Esophagus muscularis mucosa (tissue), 4 donors: ENCODE results near the gene XRRA1. TPM values are rescaled to one million over a fixed set of nuclear protein-coding genes. Genes with fewer than 3 reads are reported as not detected.
"Not testable (repeated sequence)": the region's sequence is repeated elsewhere in the genome, so short reads cannot be mapped to it uniquely, and the experiment has no call there.

Experiments
- DNase-seq: peaks from one replicate; pipeline ENCODE4 v3.0.0-alpha.2; 2017; ENCODE audit errors: extremely low spot score
- H3K27ac ChIP-seq, 4 donors: fragments of 200-600 bp; sonication (generic); replicated peaks in 1 of 4; 1 replicate in 3 of 4; 2 replicates in 1 of 4; pipeline ENCODE4 v1.5.1; 2016 to 2019; ENCODE audit warnings: mild to moderate bottlenecking in 1 of 4
- H3K27me3 ChIP-seq, 4 donors: fragments of 200-600 bp; sonication (generic); one replicate each; pipeline versions ENCODE4 v1.5.1 to v1.6.0; 2016 to 2019
- H3K36me3 ChIP-seq, 4 donors: fragments of 200-600 bp; sonication (generic); one replicate each; pipeline ENCODE4 v1.5.1; 2016 to 2019
- H3K4me1 ChIP-seq, 4 donors: fragments of 200-600 bp; sonication (generic); one replicate each; pipeline ENCODE4 v1.5.1; 2016 to 2019
- H3K4me3 ChIP-seq, 4 donors: fragments of 200-600 bp; sonication (generic); 1 replicate in 2 of 4; 2 replicates in 2 of 4; pipeline ENCODE4 v1.5.1; 2016 to 2019; ENCODE audit warnings: mild to moderate bottlenecking in 4 of 4, moderate library complexity in 1 of 4
- H3K9me3 ChIP-seq, 4 donors: fragments of 200-600 bp; sonication (generic); 1 replicate in 3 of 4; 2 replicates in 1 of 4; pipeline ENCODE4 v1.5.1; 2016 to 2019
- CTCF ChIP-seq, 3 experiments: fragments of 200-600 bp in 2 of 3; fragments of 450-650 bp in 1 of 3; sonication (generic) in 2 of 3; IDR thresholded peaks; one replicate each; pipeline ENCODE4 v1.5.1; 2017 to 2019; ENCODE audit warnings: antibody characterized with exemption in 3 of 3, mild to moderate bottlenecking in 2 of 3, moderate library complexity in 1 of 3
- EP300 ChIP-seq: sonication (generic); formaldehyde crosslinking; IDR thresholded peaks from one replicate; pipeline ENCODE4 v1.6.1; 2017; ENCODE audit warnings: antibody characterized with exemption
- POLR2A ChIP-seq: fragments of 450-650 bp; IDR thresholded peaks from one replicate; pipeline ENCODE4 v1.6.1; 2017; ENCODE audit warnings: antibody characterized with exemption, moderate library complexity, mild to moderate bottlenecking, low read depth
- POLR2AphosphoS5 ChIP-seq, 2 donors: sonication (generic); formaldehyde crosslinking; IDR thresholded peaks; one replicate each; pipeline ENCODE4 v1.6.1; 2017; ENCODE audit warnings: antibody characterized with exemption in 2 of 2
- WGBS: methylation state at CpG from one replicate; pipeline ENCODE4 v1.1.5; 2018; 5-methylcytosine and 5-hydroxymethylcytosine counted together
- intact Hi-C: fragments of 100-400 bp; cut with DNase I; formaldehyde crosslinking; loops from one replicate; pipeline ENCODE4 v1.15.1; 2023
- total RNA-seq, 4 donors: library from RNA; depleted of rRNA; stranded (reverse); fragments of >200 nt; gene quantifications; one replicate each; pipeline versions ENCODE4 v1.1.0 to v1.2.1, GENCODE V29; 2016

Gene XRRA1
- total RNA-seq, 4 donors from 2014 or later, result 9.1 to 19.5 (median 11.8) TPM

- Histone ChIP-seq H3K27ac (no peak overlapping the region), H3K9me3 (peaks cover 0 to 32% (median 11%) of the 10 kb centered on the region in 4 donors), H3K27me3 (no peaks in the 10 kb centered on the region), H3K4me3 (no peak overlapping the region), H3K4me1 (no peaks in the 10 kb centered on the region), H3K36me3 (peaks cover 0 to 19% (median 9%) of the 10 kb centered on the region in 4 donors)
- intact Hi-C loops, result no loop called here
- TF ChIP-seq POLR2AphosphoS5 (IDR thresholded peaks at IDR 0.05) (no peak), POLR2A (no peak), EP300 (no peak), CTCF (IDR thresholded peaks at IDR 0.05) (no peak)
- 98% methylated on average over 5 of the region's 5 CpGs for WGBS
- DNase-seq, result no peak
Measured at GRCh38 chr11:74896311-74896710, 52.6 kb downstream of the XRRA1 start.

- TF ChIP-seq EP300 (no peak), CTCF (IDR thresholded peaks at IDR 0.05) (no peak), POLR2A (no peak), POLR2AphosphoS5 (IDR thresholded peaks at IDR 0.05) (no peak)
- intact Hi-C loops, result no loop called here
- no peak for DNase-seq
- Histone ChIP-seq H3K4me3 (no peak overlapping the region), H3K9me3 (peaks cover 0 to 24% (median 3%) of the 10 kb centered on the region in 4 donors), H3K36me3 (peaks cover 0 to 19% (median 9%) of the 10 kb centered on the region in 4 donors), H3K27me3 (no peaks in the 10 kb centered on the region), H3K27ac (no peak overlapping the region), H3K4me1 (no peaks in the 10 kb centered on the region)
- whole genome bisulfite sequencing, result 100% methylated on average over 3 of the region's 3 CpGs
Measured at GRCh38 chr11:74895340-74896116, 53.4 kb downstream of the XRRA1 start.

GRCh38 chr11:74893015-74893414 lies 55.9 kb downstream of the XRRA1 start:
- H3K9me3 ChIP-seq, H3K4me1 ChIP-seq, H3K27me3 ChIP-seq, H3K27ac ChIP-seq, intact Hi-C loops, DNase-seq, H3K4me3 ChIP-seq: not testable (repeated sequence)
- H3K36me3 ChIP-seq, result peaks cover 0 to 22% (median 9%) of the 10 kb centered on the region in 4 donors

- TF ChIP-seq CTCF (IDR thresholded peaks at IDR 0.05), result peak; percentile 15 to 45 (median 32)
- no peak for TF ChIP-seq POLR2A
- Histone ChIP-seq H3K36me3 (peaks cover 14 to 49% (median 40%) of the 10 kb centered on the region in 4 donors), H3K27me3 (no peaks in the 10 kb centered on the region), H3K4me3 (no peak overlapping the region), H3K4me1 (no peaks in the 10 kb centered on the region), H3K9me3 (peaks cover under 1 to 40% (median 21%) of the 10 kb centered on the region in 4 donors), H3K27ac (no peak overlapping the region)
- 36% methylated on average over 1 of the region's 1 CpG for WGBS
- intact Hi-C loops, result no loop called here
- no peak for DNase-seq
Measured at GRCh38 chr11:74877132-74877531, 71.8 kb downstream of the XRRA1 start.

GRCh38 chr11:74871037-74871436 lies 77.9 kb downstream of the XRRA1 start:
- no peak overlapping the region for H3K4me3 ChIP-seq
- no peak overlapping the region for H3K27ac ChIP-seq
- no peaks in the 10 kb centered on the region for H3K27me3 ChIP-seq
- H3K4me1 ChIP-seq, result no peaks in the 10 kb centered on the region
- intact Hi-C loops, result no loop called here
- peaks cover 12 to 95% (median 76%) of the 10 kb centered on the region in 4 donors for H3K9me3 ChIP-seq
- TF ChIP-seq CTCF (IDR thresholded peaks at IDR 0.05) (no peak), EP300 (no peak), POLR2AphosphoS5 (IDR thresholded peaks at IDR 0.05) (no peak), POLR2A (no peak)
- peaks cover 25 to 77% (median 63%) of the 10 kb centered on the region in 4 donors for H3K36me3 ChIP-seq
- no peak for DNase-seq
- 100% methylated on average over 2 of the region's 2 CpGs for WGBS
